ENCODE data around the gene WASF2. TPM values are rescaled to one million over a fixed set of nuclear protein-coding genes. Genes with fewer than 3 reads are reported as not detected.
A peak's percentile ranks its signal among the peaks of the same experiment; 100 is the strongest.

WASF2 gene
- total and polyA plus RNA-seq, 2 of the 13 experiments (the other 11 are each of a cell fraction or from before 2014, with no cell fraction given) = 10.4 to 27.7 TPM

DNA sequence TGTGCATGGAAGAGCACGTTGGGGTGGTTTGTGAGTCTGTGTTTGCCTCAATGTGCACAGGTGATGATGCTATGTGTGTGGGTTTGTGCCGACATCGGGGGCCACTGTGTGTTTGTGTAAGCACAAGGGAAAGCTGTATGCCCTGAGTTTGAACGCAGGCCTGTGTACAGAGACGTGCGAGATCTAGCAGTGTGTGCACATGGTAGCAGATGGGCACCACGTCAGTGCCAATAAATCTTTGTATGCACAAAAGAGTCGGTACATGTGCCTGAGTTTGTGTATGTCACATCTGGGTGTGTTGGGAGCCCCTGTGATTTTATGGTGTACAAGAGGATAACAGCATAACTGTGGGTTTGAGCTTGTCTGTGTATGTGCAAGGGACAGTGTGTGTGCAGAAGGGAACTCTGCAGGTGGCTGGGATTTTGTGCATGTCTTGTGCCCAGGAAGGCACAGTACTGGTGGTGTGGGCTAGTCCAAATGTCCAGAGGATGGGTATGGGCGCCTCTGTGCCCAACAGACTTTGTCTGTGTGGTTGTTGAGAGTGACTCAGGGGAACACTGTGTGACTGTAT is 32.0 kb upstream of the WASF2 start (continued):
- TF ChIP-seq, protein P1, sequence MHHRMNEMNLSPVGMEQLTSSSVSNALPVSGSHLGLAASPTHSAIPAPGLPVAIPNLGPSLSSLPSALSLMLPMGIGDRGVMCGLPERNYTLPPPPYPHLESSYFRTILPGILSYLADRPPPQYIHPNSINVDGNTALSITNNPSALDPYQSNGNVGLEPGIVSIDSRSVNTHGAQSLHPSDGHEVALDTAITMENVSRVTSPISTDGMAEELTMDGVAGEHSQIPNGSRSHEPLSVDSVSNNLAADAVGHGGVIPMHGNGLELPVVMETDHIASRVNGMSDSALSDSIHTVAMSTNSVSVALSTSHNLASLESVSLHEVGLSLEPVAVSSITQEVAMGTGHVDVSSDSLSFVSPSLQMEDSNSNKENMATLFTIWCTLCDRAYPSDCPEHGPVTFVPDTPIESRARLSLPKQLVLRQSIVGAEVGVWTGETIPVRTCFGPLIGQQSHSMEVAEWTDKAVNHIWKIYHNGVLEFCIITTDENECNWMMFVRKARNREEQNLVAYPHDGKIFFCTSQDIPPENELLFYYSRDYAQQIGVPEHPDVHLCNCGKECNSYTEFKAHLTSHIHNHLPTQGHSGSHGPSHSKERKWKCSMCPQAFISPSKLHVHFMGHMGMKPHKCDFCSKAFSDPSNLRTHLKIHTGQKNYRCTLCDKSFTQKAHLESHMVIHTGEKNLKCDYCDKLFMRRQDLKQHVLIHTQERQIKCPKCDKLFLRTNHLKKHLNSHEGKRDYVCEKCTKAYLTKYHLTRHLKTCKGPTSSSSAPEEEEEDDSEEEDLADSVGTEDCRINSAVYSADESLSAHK (CRISPR knock-in tag; IDR thresholded peaks at IDR 0.05; ENCODE audit: borderline replicate concordance) = no peak
- TF ChIP-seq NRL (CRISPR knock-in tag; IDR thresholded peaks at IDR 0.05; ENCODE audit: borderline replicate concordance) (no peak), TARDBP (CRISPR knock-in tag; IDR thresholded peaks at IDR 0.05) (no peak), SMAD9 (CRISPR knock-in tag; IDR thresholded peaks at IDR 0.05) (no peak), MTA3 (CRISPR knock-in tag; IDR thresholded peaks at IDR 0.05) (no peak), PHF20 (CRISPR knock-in tag; IDR thresholded peaks at IDR 0.05) (no peak), GATA4 (IDR thresholded peaks at IDR 0.05; ENCODE audit: borderline replicate concordance, low read depth) (no peak), ZSCAN22 (CRISPR knock-in tag; IDR thresholded peaks at IDR 0.05) (no peak), ZNF446 (CRISPR knock-in tag; IDR thresholded peaks at IDR 0.05) (no peak), PHF21A (CRISPR knock-in tag; IDR thresholded peaks at IDR 0.05) (no peak), TP53 (CRISPR knock-in tag; conservative IDR thresholded peaks at IDR 0.05) (no peak), ZNF430 (CRISPR knock-in tag; IDR thresholded peaks at IDR 0.05) (0 out of 2 replicates have a peak, but pooled peaks have one; percentile 18), HES4 (CRISPR knock-in tag; IDR thresholded peaks at IDR 0.05; ENCODE audit: borderline replicate concordance) (no peak), SRSF1 (optimal IDR thresholded peaks at IDR 0.05; ENCODE audit: low read depth, low read length) (no peak), DMAP1 (CRISPR knock-in tag; IDR thresholded peaks at IDR 0.05) (no peak), ZNF569 (CRISPR knock-in tag; IDR thresholded peaks at IDR 0.05; ENCODE audit: borderline replicate concordance) (no peak)
- TF ChIP-seq, protein P2, sequence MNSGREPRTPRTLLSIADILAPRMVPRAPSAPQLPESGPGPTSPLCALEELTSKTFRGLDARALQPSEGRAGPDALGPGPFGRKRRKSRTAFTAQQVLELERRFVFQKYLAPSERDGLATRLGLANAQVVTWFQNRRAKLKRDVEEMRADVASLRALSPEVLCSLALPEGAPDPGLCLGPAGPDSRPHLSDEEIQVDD (CRISPR knock-in tag; IDR thresholded peaks at IDR 0.05; ENCODE audit: borderline replicate concordance) = no peak
- TF ChIP-seq, protein P3, sequence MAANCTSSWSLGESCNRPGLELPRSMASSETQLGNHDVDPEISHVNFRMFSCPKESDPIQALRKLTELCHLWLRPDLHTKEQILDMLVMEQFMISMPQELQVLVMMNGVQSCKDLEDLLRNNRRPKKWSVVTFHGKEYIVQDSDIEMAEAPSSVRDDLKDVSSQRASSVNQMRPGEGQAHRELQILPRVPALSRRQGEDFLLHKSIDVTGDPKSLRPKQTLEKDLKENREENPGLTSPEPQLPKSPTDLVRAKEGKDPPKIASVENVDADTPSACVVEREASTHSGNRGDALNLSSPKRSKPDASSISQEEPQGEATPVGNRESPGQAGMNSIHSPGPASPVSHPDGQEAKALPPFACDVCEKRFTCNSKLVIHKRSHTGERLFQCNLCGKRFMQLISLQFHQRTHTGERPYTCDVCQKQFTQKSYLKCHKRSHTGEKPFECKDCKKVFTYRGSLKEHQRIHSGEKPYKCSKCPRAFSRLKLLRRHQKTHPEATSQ (CRISPR knock-in tag; IDR thresholded peaks at IDR 0.05; ENCODE audit: borderline replicate concordance) = no peak
- TF ChIP-seq, protein P4, sequence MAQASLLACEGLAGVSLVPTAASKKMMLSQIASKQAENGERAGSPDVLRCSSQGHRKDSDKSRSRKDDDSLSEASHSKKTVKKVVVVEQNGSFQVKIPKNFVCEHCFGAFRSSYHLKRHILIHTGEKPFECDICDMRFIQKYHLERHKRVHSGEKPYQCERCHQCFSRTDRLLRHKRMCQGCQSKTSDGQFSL (CRISPR knock-in tag; IDR thresholded peaks at IDR 0.05) = 0 out of 2 replicates have a peak, but pooled peaks have one; percentile 5
- TF ChIP-seq, protein P5, sequence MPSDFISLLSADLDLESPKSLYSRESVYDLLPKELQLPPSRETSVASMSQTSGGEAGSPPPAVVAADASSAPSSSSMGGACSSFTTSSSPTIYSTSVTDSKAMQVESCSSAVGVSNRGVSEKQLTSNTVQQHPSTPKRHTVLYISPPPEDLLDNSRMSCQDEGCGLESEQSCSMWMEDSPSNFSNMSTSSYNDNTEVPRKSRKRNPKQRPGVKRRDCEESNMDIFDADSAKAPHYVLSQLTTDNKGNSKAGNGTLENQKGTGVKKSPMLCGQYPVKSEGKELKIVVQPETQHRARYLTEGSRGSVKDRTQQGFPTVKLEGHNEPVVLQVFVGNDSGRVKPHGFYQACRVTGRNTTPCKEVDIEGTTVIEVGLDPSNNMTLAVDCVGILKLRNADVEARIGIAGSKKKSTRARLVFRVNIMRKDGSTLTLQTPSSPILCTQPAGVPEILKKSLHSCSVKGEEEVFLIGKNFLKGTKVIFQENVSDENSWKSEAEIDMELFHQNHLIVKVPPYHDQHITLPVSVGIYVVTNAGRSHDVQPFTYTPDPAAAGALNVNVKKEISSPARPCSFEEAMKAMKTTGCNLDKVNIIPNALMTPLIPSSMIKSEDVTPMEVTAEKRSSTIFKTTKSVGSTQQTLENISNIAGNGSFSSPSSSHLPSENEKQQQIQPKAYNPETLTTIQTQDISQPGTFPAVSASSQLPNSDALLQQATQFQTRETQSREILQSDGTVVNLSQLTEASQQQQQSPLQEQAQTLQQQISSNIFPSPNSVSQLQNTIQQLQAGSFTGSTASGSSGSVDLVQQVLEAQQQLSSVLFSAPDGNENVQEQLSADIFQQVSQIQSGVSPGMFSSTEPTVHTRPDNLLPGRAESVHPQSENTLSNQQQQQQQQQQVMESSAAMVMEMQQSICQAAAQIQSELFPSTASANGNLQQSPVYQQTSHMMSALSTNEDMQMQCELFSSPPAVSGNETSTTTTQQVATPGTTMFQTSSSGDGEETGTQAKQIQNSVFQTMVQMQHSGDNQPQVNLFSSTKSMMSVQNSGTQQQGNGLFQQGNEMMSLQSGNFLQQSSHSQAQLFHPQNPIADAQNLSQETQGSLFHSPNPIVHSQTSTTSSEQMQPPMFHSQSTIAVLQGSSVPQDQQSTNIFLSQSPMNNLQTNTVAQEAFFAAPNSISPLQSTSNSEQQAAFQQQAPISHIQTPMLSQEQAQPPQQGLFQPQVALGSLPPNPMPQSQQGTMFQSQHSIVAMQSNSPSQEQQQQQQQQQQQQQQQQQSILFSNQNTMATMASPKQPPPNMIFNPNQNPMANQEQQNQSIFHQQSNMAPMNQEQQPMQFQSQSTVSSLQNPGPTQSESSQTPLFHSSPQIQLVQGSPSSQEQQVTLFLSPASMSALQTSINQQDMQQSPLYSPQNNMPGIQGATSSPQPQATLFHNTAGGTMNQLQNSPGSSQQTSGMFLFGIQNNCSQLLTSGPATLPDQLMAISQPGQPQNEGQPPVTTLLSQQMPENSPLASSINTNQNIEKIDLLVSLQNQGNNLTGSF (CRISPR knock-in tag; IDR thresholded peaks at IDR 0.05) = no peak
